ENCODE data around the gene SEPTIN10.

Gene SEPTIN10

GRCh38 chr2:109503191-109503590, 110.6 kb downstream of the SEPTIN10 start:
- in situ Hi-C loops (cut with MboI; ENCODE audit: low sequenced_read_pairs): loop anchor here (10.0 kb wide), 1 partner anchor 378 kb away; the partner anchor contains the start of gene SH3RF3

DNA sequence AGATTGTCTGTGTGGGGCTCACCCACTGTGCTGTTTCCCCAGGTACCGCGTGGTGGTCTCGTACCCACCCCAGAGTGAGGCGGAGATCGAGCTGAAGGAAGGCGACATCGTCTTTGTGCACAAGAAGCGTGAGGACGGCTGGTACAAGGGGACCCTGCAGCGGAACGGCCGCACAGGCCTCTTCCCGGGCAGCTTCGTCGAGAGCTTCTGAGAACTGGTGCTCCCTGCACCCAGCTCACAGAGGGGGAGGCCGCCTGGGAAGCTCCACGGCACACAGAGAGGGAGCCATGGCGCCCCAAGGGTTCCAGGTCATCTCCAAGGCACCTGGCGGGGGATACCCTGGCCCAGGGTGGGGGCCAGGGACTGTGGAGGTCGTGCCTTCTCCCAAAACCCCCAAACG, 112.3 kb downstream of the SEPTIN10 start:
- in situ Hi-C loops (cut with MboI; ENCODE audit: low sequenced_read_pairs): loop anchor here (10.0 kb wide), 1 partner anchor 377 kb away; the partner anchor contains the start of gene SH3RF3

DNA sequence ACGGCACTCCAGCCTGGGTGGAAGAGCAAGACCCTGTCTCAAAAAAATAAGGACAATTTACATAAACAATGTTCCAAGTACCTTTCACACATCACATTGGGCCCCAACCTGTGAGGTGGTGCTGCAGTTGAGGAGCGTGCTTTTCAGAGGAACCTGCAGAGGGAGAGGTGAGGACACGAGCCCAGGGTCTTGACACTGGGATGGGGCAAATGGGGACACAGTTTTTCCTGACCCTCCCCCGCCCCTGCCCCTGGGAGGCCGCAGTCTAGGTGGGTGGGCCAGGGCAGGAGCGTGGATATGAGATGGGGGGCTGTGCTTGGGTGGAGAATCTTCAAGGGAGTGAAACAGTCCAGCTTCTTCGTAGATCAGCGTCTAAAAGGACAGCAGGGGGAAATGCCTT, 112.9 kb downstream of the SEPTIN10 start:
- in situ Hi-C loops (cut with MboI; ENCODE audit: low sequenced_read_pairs): loop anchor here (10.0 kb wide), 1 partner anchor 376 kb away; the partner anchor contains the start of gene SH3RF3

DNA sequence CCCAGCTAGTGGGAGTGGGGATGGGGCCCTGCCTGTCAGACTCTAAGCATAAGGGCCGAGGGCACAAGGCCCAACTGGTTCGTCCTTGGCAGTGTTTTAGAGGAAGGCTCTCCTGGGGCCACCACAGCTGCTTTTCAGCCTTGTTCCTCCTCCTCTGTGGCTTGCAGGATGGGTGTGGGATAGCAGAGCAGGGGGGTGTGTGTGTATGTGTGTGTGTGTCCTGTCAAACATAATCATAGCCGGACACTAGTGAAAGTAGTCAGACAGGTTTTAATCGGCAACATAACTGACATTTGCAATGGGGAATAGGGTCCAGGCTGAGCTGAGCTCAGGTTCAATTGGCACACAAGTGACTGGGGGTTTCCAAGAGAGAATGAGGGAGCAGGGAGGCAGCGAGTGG, 114.2 kb downstream of the SEPTIN10 start:
- in situ Hi-C loops (cut with MboI; ENCODE audit: low sequenced_read_pairs): no loop called here

GRCh38 chr2:109498906-109499305, 114.9 kb downstream of the SEPTIN10 start:
- in situ Hi-C loops (cut with MboI; ENCODE audit: low sequenced_read_pairs): no loop called here

- in situ Hi-C loops (cut with MboI; ENCODE audit: low sequenced_read_pairs): no loop called here
Observed at GRCh38 chr2:109497911-109498870, 115.6 kb downstream of the SEPTIN10 start.

DNA sequence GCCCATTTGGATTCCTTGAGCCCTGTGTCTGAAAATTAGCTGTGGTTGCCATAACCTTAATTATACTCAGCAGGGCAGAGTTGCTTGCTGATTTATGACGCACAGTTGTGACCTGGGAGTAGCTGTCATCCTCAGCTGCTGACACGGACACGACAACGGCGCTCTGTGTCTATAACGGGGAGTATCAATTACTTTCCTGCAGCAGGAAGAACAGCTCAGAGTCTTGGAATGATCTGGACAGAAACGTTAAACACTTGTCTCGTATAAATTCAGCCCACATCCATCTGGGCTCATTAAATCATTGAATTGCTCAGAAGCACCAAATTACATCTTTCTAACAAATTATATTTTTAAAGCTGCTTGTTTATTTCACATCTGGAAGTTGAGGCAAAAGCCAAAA, 116.3 kb downstream of the SEPTIN10 start:
- in situ Hi-C loops (cut with MboI; ENCODE audit: low sequenced_read_pairs): no loop called here

DNA sequence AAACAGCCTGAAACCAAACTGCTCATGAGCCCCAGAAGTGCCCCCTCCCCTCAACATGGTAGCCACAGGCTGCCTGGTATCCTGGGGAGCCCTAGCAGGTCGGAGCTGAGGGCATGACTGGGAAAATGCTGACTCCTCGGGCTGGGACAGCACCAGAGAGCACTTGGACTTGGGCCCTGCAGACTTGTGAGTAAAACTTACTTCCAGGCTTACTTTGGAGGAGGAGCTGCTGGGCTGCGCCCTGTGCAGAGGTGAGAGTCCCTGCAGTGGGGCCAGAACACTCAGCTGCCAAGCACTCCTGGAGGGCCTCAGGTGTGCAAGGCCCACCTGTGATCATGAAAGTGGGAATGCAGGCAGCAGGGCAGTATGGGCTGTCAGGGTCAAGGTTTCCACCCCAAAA, 119.4 kb downstream of the SEPTIN10 start:
- in situ Hi-C loops (cut with MboI; ENCODE audit: low sequenced_read_pairs): no loop called here

DNA sequence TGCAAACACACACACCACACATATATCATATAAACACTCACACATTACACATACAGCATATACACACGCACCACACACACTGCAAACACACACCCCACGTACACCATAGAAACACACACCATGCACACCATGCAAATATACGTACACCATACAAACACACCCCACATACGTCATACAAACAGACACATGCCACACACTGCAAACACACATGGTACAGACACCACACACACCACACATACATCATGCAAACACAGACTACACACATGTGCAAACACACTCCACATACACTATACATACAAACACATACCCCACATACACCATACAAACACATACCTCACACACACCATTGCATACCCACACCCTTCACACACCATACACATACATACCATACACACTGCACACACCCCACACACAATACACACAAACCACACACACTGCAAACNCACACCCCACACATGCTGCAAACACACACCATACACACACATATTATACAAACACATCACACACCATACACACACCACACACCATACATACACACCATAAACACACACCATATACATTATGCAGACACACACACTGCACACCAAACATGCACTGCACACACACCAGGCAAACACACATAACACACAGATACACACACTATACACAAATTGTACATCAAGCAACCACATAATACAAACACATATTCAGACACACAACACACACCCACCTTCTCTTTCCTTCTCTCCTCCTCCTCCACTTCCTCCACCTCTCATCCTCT, 120.4 kb downstream of the SEPTIN10 start:
- in situ Hi-C loops (cut with MboI; ENCODE audit: low sequenced_read_pairs): no loop called here
